ENCODE results near the gene MBD2.

- no peak for TF ChIP-seq CTCF (conservative IDR thresholded peaks at IDR 0.05 in 1 of 2, IDR thresholded peaks at IDR 0.05 in 1 of 2; ENCODE audit: extremely low read depth in 1 of 2, insufficient read depth in 1 of 2, low read depth in 1 of 2, low read length in 2 of 2)
- TF ChIP-seq EZH2 (IDR thresholded peaks at IDR 0.05; ENCODE audit: borderline replicate concordance, low read length), result no peak
Measured at GRCh38 chr18:54192900-54193299, 31.6 kb downstream of the MBD2 start.
